Tibial artery (tissue), 4 donors: Measurements from ENCODE around the gene YBX1.

Experiments
- DNase-seq, 2 donors: peaks; one replicate each; pipeline ENCODE4 v3.0.0-alpha.2; 2019
- H3K27ac ChIP-seq, 2 donors: fragments of 200-600 bp; sonication (generic) in 1 of 2; 1 replicate in 1 of 2; 2 replicates in 1 of 2; pipeline ENCODE4 v1.5.1; 2018 to 2019; ENCODE audit warnings: mild to moderate bottlenecking in 1 of 2
- H3K27me3 ChIP-seq, 2 donors: fragments of 200-600 bp; sonication (generic) in 1 of 2; one replicate each; pipeline versions ENCODE4 v1.5.1 to v1.6.0; 2016 to 2019
- H3K36me3 ChIP-seq, 3 donors: fragments of 200-600 bp; sonication (generic) in 2 of 3; one replicate each; pipeline ENCODE4 v1.5.1; 2016 to 2019; ENCODE audit warnings: mild to moderate bottlenecking in 2 of 3
- H3K4me1 ChIP-seq, 4 donors: fragments of 200-600 bp; sonication (generic) in 2 of 4; 1 replicate in 3 of 4; 2 replicates in 1 of 4; pipeline ENCODE4 v1.5.1; 2016 to 2019
- H3K4me3 ChIP-seq, 2 donors: fragments of 200-600 bp; sonication (generic) in 1 of 2; 1 replicate in 1 of 2; 2 replicates in 1 of 2; pipeline ENCODE4 v1.5.1; 2018 to 2019; ENCODE audit warnings: mild to moderate bottlenecking in 2 of 2
- H3K9me3 ChIP-seq, 3 donors: fragments of 200-600 bp; sonication (generic) in 1 of 3; one replicate each; pipeline ENCODE4 v1.5.1; 2016 to 2019
- CTCF ChIP-seq, 2 experiments: fragments of 200-600 bp in 1 of 2; fragments of 450-650 bp in 1 of 2; IDR thresholded peaks; one replicate each; pipeline ENCODE4 v1.5.1; 2017 to 2019; ENCODE audit warnings: antibody characterized with exemption in 2 of 2, mild to moderate bottlenecking in 1 of 2, moderate library complexity in 1 of 2
- intact Hi-C: fragments of 100-400 bp; cut with DNase I; formaldehyde crosslinking; loops from one replicate; pipeline ENCODE4 v1.15.0; 2023; ENCODE audit warnings: low total_unique reads

Gene YBX1

GRCh38 chr1:42753070-42753469 is 70.9 kb downstream of the YBX1 start:
- no peaks in the 10 kb centered on the region for H3K9me3 ChIP-seq
- no peaks in the 10 kb centered on the region for H3K27me3 ChIP-seq
- no peak overlapping the region for H3K27ac ChIP-seq
- peaks cover 76 to 92% (median 84%) of the 10 kb centered on the region in 3 donors for H3K36me3 ChIP-seq
- H3K4me1 ChIP-seq = no peaks in the 10 kb centered on the region
- no peak for TF ChIP-seq CTCF (IDR thresholded peaks at IDR 0.05)
- H3K4me3 ChIP-seq = no peak overlapping the region
- DNase-seq = no peak
- intact Hi-C loops = no loop called here
